Fibroblast of upper back skin (primary cell): Measurements from ENCODE around the gene SRCAP.
"Not testable (repeated sequence)": the region's sequence is repeated elsewhere in the genome, so short reads cannot be mapped to it uniquely, and the experiment has no call there.

Source experiments
- DNase-seq: peaks from one replicate; pipeline ENCODE4 v3.0.0-alpha.2; 2013

SRCAP gene

GRCh38 chr16:30664616-30665109 is 34.3 kb upstream of the SRCAP start:
- no peak for DNase-seq

DNA sequence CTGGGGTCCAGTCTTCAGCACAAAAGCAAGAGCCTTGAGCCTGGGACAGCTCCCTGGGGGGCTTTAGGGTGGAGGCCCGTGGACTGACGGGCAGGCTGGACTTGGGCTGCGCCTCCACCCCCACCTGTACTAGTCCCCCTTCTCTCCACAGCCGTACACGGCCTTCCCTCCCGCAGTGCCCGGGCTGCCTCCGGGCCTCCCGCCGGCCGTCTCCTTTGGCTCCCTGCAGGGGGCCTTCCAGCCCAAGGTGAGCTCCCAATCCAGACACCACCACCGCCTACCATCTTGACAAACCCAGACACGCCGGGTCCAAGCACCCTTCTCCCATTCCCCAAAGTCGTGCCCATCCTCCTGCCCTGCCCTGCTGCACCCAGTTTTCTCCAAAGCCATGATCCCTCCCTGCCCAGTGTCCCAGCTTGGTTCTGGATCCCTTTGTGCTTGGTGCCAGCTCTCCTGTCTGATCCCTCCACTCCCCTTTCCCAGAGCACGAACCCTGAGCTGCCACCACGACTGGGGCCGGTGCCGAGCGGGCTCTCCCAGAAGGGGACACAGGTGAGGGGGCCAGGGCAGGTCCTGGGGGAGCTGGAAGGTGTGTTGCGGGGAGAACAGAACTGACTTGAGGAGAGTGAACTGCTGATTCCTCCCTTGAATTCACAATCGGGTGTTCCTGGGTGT is 33.7 kb upstream of the SRCAP start:
- DNase-seq = no peak

DNA sequence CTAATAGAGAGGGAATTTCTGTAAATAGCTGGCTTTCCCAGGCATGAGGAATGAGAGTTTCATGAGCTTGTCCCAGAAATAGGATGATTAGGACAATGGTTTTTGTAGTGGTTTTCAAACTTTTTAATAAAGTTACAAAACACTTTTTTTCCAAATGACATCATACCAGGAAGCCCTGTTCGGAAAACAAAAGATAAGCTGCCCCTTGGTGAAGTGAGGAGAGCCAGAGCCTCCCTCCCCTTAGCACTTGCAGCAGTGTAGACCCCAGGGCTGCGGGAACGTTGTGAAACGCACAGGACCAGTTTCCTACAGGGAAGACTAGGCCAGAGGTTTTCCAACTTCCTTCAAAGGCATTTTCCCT is 33.2 kb upstream of the SRCAP start:
- no peak for DNase-seq

- DNase-seq = peak; percentile 19
Observed at GRCh38 chr16:30666681-30667080, 32.3 kb upstream of the SRCAP start.

GRCh38 chr16:30667361-30667905 is 31.5 kb upstream of the SRCAP start:
- no peak for DNase-seq

- DNase-seq = no peak
Observed at GRCh38 chr16:30668393-30668792, 30.6 kb upstream of the SRCAP start.

GRCh38 chr16:30669026-30669902 is 29.7 kb upstream of the SRCAP start:
- no peak for DNase-seq

DNA sequence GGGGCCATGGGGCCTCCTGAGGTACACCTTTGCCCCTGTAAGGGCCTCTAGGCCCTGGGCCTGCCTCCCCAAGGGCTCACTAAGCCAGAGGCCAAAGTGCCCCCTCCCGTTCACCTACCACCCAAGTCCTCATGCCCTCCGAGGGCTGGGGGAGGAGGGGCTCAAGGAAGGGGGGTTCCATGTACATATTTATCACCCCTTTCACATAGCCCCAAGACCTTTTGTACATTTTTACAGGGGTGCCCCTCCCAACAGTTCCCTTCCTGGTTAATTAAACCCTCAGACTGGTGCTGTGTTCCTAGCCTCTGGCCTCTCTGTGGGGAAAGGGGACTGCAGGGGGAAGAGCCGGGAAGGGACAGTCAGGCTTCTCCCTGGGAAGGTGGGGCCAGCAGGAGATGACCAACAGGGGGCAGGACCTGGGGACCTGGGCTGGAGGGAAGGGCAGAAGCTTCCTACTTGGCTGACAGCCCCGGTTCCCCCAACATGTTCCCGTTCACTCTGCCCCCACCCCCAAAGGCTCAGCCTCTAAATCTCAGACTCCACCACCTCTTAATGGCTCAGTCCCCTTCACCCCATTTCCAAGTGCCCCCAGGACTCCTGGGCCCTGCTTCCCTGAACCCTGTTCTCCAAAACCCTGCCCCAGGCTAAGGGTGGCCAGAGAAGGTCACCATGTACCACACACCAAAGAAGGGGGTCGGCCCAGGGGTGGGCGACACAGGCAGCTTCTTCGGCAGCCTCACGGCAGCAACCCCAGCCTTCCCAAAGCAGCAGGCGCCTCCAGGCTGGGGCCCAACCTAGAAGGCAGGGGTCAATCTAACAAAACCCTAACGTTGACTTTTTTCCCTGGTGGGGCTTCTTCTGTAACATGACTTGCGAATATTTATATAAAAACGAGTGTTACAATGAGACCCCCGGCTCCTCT is 28.8 kb upstream of the SRCAP start:
- DNase-seq = no peak

- no peak for DNase-seq
Observed at GRCh38 chr16:30675143-30675542, 23.8 kb upstream of the SRCAP start.

- DNase-seq = no peak
Observed at GRCh38 chr16:30677931-30678585, 20.9 kb upstream of the SRCAP start.

GRCh38 chr16:30678586-30678970 is 20.4 kb upstream of the SRCAP start:
- DNase-seq = no peak

GRCh38 chr16:30680326-30680725 is 18.6 kb upstream of the SRCAP start:
- no peak for DNase-seq

- no peak for DNase-seq
Observed at GRCh38 chr16:30688701-30689100, 10.3 kb upstream of the SRCAP start.

DNA sequence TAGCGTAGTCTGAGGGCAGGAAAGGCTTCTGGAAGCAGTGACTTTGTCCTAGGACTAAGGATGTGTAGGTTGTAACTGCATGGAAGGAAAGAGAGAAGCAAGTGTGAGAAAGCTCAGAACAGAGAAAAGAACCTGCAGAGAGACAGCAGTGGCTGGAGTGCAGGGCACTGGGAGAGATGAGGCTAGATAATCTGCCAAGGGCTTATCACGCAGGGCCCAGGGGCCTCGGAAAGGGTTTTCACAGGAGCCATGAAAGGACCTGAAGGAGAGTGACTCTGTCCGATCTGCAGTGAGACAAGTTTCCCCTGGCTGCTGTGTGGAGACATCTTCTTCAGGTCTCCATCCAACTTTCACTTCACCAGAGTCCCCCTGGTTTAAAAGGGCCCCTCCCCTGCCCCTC is 7.1 kb upstream of the SRCAP start:
- DNase-seq = no peak

DNA sequence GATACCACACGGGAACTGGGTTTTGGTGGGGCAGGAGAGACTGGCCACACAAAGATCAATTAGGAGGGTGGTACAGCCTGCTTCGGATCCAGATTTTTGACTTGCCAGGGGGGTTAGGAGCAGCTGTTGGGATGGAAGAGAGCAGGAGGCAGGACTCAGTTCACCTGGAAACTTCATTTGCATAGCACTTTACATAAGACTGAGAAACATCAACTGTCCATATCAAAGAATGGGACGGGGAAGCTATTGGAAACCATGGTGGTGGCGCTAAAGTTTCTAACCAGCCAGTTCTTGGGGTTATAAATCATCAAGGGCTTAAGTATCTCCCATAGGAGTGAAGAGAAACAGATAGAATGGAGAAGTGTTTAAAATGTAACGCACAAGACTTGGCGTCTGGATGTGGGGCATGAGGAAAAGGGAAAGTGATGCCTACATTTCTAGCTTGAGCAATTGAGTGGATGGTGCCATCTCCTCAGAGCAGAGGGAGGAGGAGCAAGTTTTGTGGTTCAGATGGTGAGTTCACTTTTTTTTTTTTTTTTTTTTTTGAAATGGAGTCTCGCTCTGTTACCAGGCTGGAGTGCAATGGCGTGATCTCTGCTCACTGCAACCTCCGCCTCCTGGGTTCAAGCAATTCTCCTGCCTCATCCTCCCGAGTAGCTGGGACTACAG is 6.4 kb upstream of the SRCAP start:
- DNase-seq = no peak

- no peak for DNase-seq
Observed at GRCh38 chr16:30694926-30695693, 3.9 kb upstream of the SRCAP start.

DNA sequence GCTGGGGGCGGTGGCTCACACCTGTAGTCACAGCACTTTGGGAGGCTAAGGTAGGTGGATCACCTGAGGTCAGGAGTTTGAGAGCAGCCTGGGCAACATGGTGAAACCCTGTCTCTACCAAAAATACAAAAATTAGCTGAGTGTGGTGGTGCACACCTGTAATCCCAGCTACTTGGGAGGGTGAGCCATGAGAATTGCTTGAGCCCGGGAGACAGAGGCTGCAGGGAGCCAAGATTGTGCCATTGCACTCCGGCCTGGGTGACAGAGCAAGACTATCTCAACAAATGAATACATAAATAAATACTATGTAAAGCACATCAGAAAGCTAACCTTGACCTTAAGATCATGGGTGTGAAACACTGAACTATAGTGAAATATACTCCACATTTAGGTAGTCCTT is 2.3 kb upstream of the SRCAP start:
- DNase-seq = not testable (repeated sequence)

- peak; percentile 3 for DNase-seq
Observed at GRCh38 chr16:30697264-30698138, 1.5 kb upstream of the SRCAP start.

GRCh38 chr16:30698139-30698815 is 694 bp upstream of the SRCAP start:
- peak; percentile 97 for DNase-seq
